Activated T-cell treated with anti-CD3 and anti-CD28 coated beads, Interleukin-2, amount 50 U/mL, for 1 hour (primary cell): ENCODE measurements around the gene CHN2.

Experiments used
- DNase-seq: peaks from one replicate; pipeline ENCODE4 v3.0.0-alpha.2; 2020

Gene CHN2

DNA sequence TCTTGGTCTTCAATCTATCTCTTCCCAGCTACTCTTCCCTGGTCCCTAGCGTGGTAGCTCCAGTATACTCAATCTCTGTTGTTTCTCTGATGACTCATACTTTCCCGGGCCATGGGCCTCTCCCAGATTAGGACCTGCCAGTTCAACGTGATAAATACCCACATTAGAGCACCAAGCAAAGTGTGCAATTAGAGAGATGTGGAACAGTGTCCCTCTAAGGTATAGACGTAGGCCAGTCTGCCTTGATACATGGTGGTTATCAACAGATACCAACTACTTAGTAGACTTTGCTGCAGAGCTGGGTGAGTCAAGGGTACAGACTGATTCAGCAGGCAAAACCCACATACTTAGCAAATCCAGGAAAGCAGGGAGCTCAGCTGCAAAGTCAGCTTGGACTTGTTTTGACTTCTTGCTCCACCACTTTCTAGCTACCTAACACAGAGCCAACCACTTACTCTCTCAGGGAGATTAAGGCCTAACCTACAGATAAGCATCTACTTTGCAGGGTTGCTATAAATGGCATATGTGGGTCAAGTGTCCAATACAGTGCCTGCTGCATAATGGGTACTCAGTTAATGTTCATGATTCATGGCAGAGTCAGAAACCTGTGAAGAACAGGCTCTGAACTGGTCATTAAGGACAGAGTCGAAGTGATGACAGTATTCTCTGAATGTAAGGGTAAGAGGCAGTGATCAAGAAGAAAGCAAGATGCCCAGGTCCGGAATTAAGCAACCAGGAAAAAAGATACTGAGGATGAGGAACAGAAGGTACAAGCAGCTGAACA is 176.1 kb downstream of the CHN2 start:
- DNase-seq, result no peak

DNA sequence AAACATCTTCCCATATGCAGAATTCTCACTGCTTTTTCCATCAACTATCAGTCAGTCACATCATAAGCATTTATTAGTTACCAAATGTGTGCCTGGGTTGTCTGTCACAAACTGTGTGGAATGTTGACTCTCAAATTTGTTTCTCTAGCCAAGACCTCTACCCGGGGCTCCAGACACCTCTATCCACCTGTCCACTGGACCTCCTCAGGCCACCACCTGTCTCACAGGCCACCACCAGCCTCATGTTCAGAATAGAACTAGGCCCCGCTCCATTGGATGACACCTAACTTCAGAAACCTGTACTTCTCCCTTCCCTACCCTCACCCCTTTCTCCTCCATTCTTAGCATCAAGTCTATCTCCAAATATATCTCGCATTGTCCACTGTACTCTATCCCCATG is 176.9 kb downstream of the CHN2 start:
- DNase-seq, result no peak

DNA sequence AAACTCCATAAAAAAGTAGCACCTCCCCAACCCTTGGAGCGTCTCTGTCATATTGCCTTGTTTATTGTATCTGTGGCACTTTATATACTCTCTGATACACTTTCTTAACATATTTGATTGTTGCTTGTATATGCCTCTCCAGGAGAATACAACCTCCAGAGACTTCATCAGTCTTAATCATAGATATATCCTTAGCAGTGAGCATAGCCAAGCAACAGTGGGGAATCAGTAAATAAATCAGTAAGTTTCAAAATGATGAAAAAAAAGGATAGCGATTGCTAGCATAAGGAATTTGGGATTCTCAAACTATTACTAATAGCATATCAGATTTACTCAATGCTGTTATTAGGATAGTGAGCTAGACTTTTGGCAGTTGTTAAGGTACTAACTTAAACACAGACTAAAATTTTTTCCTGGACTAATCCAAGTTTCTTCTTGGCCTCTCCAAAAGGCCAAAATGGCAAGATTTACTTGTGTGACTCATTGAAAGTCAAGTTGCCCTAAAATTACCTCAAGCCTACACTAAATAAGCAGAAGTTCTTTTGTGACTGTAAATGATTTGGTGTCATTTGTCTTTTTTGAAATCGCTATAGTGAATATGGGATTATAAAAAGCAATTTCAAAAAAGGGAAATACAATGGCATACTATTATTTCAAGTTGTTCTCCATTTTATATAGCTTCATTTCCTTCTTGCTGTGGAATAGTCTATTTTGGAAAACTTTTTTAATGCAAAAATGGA is 177.9 kb downstream of the CHN2 start:
- DNase-seq, result no peak

DNA sequence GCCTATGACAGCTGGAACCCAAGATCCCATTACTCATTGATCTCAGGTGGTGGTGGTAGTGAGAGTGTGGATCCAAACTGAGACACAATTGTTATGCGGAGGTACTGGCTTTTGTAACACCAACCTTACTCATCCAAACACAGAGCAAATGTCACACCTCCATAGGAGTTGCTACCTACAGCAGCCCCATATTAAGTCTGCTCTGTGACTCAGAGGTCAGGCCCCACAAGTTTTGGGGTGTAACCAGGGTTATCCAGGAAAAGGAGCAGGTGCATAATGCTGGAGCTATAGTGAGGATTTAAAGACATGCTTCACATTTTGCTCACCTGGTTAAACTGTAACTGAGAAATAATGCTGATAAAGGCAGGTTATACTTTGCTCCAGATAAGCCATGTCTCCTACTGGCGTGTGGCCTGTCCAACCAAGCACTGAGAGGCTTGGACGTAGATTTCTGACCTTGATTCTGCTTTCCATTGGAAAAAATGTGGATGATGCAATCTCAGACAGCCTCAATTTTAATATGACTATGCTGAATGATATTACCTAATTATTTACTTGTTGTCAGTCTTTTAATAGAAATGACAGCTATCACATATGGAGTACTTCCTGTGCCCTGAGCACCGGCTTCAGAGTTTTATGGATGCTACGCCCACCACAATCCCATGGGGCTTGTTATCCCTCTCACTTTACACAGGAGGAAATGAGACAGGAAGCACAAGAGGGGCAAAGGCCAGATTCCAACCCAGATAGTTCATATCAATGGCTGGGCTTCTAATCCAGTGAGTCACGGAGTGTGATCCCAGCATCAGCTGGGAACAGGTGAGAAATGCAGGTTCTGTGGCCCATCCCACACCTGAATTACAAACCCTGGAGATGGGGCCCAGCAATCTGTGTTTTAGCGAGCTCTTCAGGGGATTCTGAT is 181.3 kb downstream of the CHN2 start:
- DNase-seq, result no peak

- DNase-seq, result no peak
These were observed 183.1 kb downstream of the CHN2 start for GRCh38 chr7:29377718-29378117.

DNA sequence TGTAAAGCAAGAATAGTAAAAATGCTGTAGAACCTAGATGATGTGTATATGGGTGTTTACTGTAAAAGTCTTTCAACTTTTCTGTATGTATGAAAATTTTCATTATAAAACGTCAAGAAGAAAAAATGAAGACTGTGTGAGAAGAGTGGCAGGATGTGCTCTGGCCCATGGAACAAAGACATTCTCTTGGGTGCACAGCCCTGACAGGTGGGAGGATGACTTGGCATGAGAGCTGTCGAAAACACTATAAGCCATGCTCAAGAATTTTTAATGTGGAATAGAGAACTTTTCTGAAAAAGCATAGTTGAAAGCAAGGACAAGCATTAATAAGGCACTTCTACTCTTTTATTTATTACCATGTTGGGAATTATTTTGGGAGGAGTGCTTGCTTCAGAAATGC is 185.0 kb downstream of the CHN2 start:
- no peak for DNase-seq

- no peak for DNase-seq
These were observed 186.9 kb downstream of the CHN2 start for GRCh38 chr7:29381206-29382094.

DNA sequence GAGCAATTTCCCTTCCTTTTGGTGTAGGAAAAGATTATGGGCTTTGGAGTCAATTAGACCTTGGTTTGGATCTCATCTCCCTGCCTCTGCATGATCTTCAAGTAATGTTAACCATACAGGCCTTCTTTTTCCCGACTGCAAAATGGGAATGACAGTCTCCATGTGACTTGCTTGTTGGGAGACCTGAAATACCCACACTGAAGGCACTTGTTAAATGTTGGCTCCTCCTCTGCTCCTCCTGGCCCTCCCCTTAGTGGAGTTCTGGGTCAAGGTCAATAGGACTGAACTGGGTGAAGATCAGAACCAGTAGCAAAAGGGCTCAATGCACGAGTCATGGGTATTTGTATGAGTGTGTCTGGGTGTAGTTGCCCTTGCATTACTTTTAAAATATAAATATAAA is 189.7 kb downstream of the CHN2 start:
- DNase-seq, result no peak

DNA sequence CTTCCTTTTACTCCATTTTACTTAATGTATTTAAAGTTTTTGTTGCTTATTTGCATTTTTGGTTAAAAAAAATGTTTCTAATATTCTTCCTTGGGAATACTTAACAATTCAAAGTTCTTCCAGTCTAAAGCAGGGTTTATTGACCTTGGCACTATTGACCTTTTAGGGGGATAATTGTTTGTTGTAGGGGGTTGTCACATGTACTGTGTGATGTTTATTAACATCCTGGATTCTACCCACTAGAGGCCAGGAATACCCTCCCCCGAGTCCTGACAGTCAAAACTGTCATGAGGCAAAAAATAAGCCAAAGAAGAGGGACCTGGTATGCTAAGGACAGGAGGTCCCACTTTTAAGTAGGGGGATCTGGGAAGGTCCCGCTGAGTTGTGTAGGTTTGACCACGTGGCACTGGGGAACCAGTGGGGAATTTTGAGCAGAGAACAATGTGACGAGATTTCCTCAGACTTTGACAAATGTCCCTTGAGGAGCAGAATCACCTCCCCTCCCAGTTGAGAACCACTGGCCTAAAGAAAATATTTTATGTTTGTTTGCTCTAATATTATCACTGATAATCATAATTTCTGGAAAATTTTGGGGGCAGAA is 190.7 kb downstream of the CHN2 start:
- DNase-seq, result no peak

DNA sequence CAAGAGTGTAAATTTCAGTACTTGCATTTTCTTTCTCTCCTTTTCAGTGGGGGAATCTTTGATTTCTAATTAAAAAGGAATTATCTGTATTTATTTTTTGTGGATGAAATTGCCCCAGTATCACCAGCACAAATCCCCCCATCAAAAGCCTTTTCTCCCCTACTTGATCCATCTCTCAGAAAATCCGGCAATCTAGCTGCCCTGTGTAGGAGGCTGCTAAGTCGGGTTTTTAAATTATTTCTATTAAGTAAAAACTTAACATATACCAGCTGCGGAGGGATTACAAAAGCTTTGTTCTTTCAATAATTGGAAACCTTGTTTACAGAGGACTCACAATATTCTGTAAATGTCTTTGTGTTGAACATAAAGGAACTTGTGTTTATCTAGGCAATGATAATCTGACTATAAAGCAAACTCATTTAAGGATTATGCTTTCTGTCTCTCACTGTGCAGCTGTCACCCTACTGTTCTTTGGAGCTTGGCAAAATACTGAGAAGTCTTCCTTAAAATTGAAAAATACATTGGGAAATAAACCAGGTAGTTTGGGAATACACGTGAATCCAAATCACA is 191.7 kb downstream of the CHN2 start:
- no peak for DNase-seq

- no peak for DNase-seq
These were observed 196.7 kb downstream of the CHN2 start for GRCh38 chr7:29391262-29391661.

GRCh38 chr7:29394321-29394720 is 199.7 kb downstream of the CHN2 start:
- no peak for DNase-seq

DNA sequence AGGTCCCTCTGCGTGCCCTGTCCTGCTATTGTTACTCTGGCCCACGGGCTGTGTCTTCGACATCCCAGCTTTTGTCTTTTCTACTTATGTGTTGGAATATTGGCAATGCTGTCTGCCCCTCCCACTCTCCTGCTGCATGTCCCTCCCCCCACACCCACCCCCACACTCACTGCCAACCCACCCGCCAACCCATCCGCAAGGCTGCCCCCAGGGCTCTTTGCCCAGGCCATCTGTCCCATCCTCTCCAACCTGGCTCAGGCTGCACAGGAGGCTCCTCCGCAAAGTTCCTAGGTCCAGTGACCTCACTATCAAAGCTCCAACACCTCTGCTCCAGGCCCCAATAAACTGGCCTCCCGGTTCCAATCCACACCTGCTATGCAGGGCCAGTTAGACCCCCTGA is 202.0 kb downstream of the CHN2 start:
- DNase-seq, result no peak

GRCh38 chr7:29397398-29397797 is 202.8 kb downstream of the CHN2 start:
- no peak for DNase-seq

DNA sequence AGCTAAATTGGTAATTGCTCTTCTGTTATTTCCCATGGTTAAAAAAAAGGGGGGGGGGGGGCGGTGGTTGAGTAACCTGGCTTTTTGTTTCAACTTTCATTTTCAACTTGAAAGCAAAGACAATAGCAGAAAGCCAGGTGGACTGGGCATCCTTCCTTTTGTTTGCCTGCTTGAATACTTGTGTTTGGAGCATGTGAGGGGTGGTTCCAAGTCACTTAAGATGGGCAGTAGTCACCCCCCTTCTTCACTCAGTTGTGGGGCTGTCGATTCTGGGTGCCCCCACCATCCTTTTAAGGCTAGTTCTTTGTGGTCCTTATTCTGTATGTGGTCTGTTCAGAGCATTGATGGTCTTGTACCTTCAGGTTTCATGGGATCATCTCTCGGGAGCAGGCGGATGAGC is 203.4 kb downstream of the CHN2 start:
- no peak for DNase-seq

- no peak for DNase-seq
These were observed 205.9 kb downstream of the CHN2 start for GRCh38 chr7:29400437-29400836.

GRCh38 chr7:29401769-29402168 is 207.2 kb downstream of the CHN2 start:
- no peak for DNase-seq

GRCh38 chr7:29405891-29406290 is 211.3 kb downstream of the CHN2 start:
- no peak for DNase-seq

GRCh38 chr7:29406366-29406765 is 211.8 kb downstream of the CHN2 start:
- no peak for DNase-seq

- no peak for DNase-seq
These were observed 214.3 kb downstream of the CHN2 start for GRCh38 chr7:29408841-29409243.

GRCh38 chr7:29410996-29411395 is 216.4 kb downstream of the CHN2 start:
- DNase-seq, result no peak

DNA sequence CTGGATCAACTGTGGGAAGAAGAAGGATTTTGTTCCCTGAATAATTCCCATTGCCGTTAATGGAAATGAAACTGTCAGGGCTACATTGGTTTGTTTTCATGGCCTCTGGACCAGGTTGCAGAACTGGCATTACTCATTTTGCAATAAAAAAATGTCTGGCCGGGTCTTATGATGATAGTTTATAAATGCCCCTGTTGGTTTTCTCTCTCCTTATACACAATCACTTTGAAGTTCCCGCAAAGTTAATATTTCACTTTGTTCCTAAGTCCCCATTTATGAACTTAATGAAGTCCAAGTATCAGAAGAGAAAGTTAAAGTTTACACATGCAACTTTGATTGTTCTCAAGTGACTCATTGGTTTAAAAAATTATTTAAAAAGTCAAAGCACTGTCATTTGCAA is 218.3 kb downstream of the CHN2 start:
- DNase-seq, result no peak
